A549 (cell line): ENCODE data around the gene EPN3. TPM values are rescaled to one million over a fixed set of nuclear protein-coding genes. Genes with fewer than 3 reads are reported as not detected.
A peak's percentile ranks its signal among the peaks of the same experiment; 100 is the strongest.

Source experiments
- ATAC-seq, 2 experiments: fragments of 200-7000 bp in 1 of 2; fragments of >200 bp in 1 of 2; cut with Nextera tagmentation in 1 of 2; cut with Tn5 transposase in 1 of 2; 3 replicates each; pipeline versions ENCODE4 v1.8.0 to v1.9.1; 2018 to 2020; ENCODE audit warnings: mild to moderate bottlenecking in 1 of 2, moderate library complexity in 1 of 2
- CTCF ChIA-PET: fragments of 300-600 bp; sonication (Branson Sonifier 250); formaldehyde crosslinking; extraction: SDS; loops from one replicate; lab custom pipeline; 2021; ENCODE audit warnings: antibody characterized with exemption, inconsistent platforms; lab: Yijun Ruan, JAX
- POLR2A ChIA-PET: fragments of 350-600 bp; formaldehyde crosslinking; extraction: SDS; loops from one replicate; lab custom pipeline; 2021; ENCODE audit warnings: antibody characterized with exemption, inconsistent platforms; lab: Yijun Ruan, JAX
- DNase-seq, 2 experiments: peaks; one replicate each; pipeline versions ENCODE4 v3.0.0 to v3.0.0-alpha.2; 2011 to 2016; ENCODE audit warnings: low read depth in 1 of 2, low spot score in 1 of 2
- FAIRE-seq: peaks from 2 replicates; lab custom pipeline; 2011; peaks lifted over from hg19 to GRCh38; lab: Jason Lieb, UNC
- H3K27ac ChIP-seq, 2 experiments: fragments of >200 bp; sonication (Bioruptor Twin); formaldehyde crosslinking; 3 replicates each; pipeline ENCODE4 v1.5.1; 2016 to 2017
- H3K4me1 ChIP-seq: fragments of >200 bp; sonication (Bioruptor Twin); formaldehyde crosslinking; 3 replicates; pipeline ENCODE4 v1.6.1; 2016
- H3K4me2 ChIP-seq: fragments of >200 bp; sonication (Bioruptor Twin); formaldehyde crosslinking; 3 replicates; pipeline ENCODE4 v1.6.1; 2016
- H3K4me3 ChIP-seq: fragments of >200 bp; sonication (Bioruptor Twin); formaldehyde crosslinking; 3 replicates; pipeline ENCODE4 v1.5.1; 2016
- H3K9me3 ChIP-seq: fragments of >200 bp; sonication (Bioruptor Twin); formaldehyde crosslinking; 3 replicates; pipeline ENCODE4 v1.6.1; 2016
- BHLHE40 ChIP-seq: IDR thresholded peaks from 2 replicates; pipeline ENCODE4 v1.6.1; 2012; ENCODE audit warnings: low read depth, low read length, inconsistent platforms
- CBX2 ChIP-seq: fragments of 200-600 bp; sonication (generic); IDR thresholded peaks from 2 replicates; pipeline ENCODE4 v1.6.1; 2016; ENCODE audit warnings: low read depth, mild to moderate bottlenecking, borderline replicate concordance
- CBX8 ChIP-seq: fragments of 200-600 bp; sonication (generic); IDR thresholded peaks from 2 replicates; pipeline ENCODE4 v1.6.1; 2016
- CEBPB ChIP-seq, 2 experiments: fragments of >200 bp in 1 of 2; sonication (Bioruptor Twin) in 1 of 2; formaldehyde crosslinking in 1 of 2; IDR thresholded peaks; 2 replicates each; pipeline ENCODE4 v1.6.1; 2012 to 2016
- CTCF ChIP-seq: fragments of >200 bp; sonication (Bioruptor Twin); formaldehyde crosslinking; IDR thresholded peaks from 3 replicates; pipeline ENCODE4 v1.5.1; 2016
- EHF ChIP-seq: fragments of 250-450 bp; sonication (Bioruptor Pico); IDR thresholded peaks from 2 replicates; pipeline ENCODE4 v1.5.0; 2020; ENCODE audit warnings: mild to moderate bottlenecking
- FOSL2 ChIP-seq, 2 experiments: fragments of 450-650 bp in 1 of 2; fragments of >200 bp in 1 of 2; sonication (Bioruptor Twin) in 1 of 2; formaldehyde crosslinking; IDR thresholded peaks; 2 replicates each; pipeline versions ENCODE4 v1.5.0 to v1.6.1; 2016 to 2020; ENCODE audit warnings: mild to moderate bottlenecking in 1 of 2, moderate library complexity in 1 of 2
- FOXS1 ChIP-seq: fragments of 250-450 bp; sonication (Bioruptor Pico); IDR thresholded peaks from 2 replicates; pipeline ENCODE4 v1.5.0; 2020; ENCODE audit warnings: mild to moderate bottlenecking, moderate library complexity
- HEYL ChIP-seq: fragments of 250-450 bp; sonication (Bioruptor Pico); IDR thresholded peaks from 2 replicates; pipeline ENCODE4 v1.8.0; 2021; ENCODE audit warnings: mild to moderate bottlenecking, moderate library complexity
- HMGXB4 ChIP-seq: fragments of 250-450 bp; sonication (Bioruptor Pico); IDR thresholded peaks from 2 replicates; pipeline ENCODE4 v1.5.0; 2021; ENCODE audit warnings: mild to moderate bottlenecking, moderate library complexity, borderline replicate concordance
- HOXB5 ChIP-seq: fragments of 250-450 bp; sonication (Bioruptor Pico); IDR thresholded peaks from 2 replicates; pipeline ENCODE4 v1.5.0; 2020; ENCODE audit warnings: mild to moderate bottlenecking, moderate library complexity
- JUN ChIP-seq, 2 experiments: fragments of >200 bp; sonication (Bioruptor Twin); formaldehyde crosslinking; IDR thresholded peaks; 2 replicates in 1 of 2; 3 replicates in 1 of 2; pipeline ENCODE4 v1.6.1; 2016 to 2017
- JUNB ChIP-seq: fragments of >200 bp; sonication (Bioruptor Twin); formaldehyde crosslinking; IDR thresholded peaks from 2 replicates; pipeline ENCODE4 v1.6.1; 2016
- KDM1A ChIP-seq: fragments of 200-600 bp; sonication (generic); IDR thresholded peaks from 2 replicates; pipeline ENCODE4 v1.6.1; 2016; ENCODE audit warnings: low read depth, mild to moderate bottlenecking
- MAX ChIP-seq: IDR thresholded peaks from 2 replicates; pipeline ENCODE4 v1.6.1; 2012
- MAZ ChIP-seq: fragments of 150-350 bp; IDR thresholded peaks from 2 replicates; pipeline ENCODE4 v1.6.1; 2014; ENCODE audit warnings: antibody characterized with exemption, low read depth, low read length, borderline replicate concordance
- MYC ChIP-seq: IDR thresholded peaks from 2 replicates; pipeline ENCODE4 v1.6.1; 2012; ENCODE audit warnings: mild to moderate bottlenecking, inconsistent platforms, low read length, improper control_type of control experiment, borderline replicate concordance
- PBX3 ChIP-seq: IDR thresholded peaks from 2 replicates; pipeline ENCODE4 v1.6.1; 2012
- POLR2A ChIP-seq: IDR thresholded peaks from 2 replicates; pipeline ENCODE4 v1.6.1; 2012; ENCODE audit warnings: mild to moderate bottlenecking, low read length
- RAD21 ChIP-seq, 2 experiments: fragments of >200 bp in 1 of 2; sonication (Bioruptor Twin) in 1 of 2; formaldehyde crosslinking in 1 of 2; IDR thresholded peaks in 1 of 2; conservative IDR thresholded peaks in 1 of 2; 2 replicates in 1 of 2; 3 replicates in 1 of 2; pipeline ENCODE4 v1.6.1; 2012 to 2018; ENCODE audit warnings: inconsistent platforms in 1 of 2
- RARB ChIP-seq: fragments of 250-450 bp; sonication (Bioruptor Pico); IDR thresholded peaks from 2 replicates; pipeline ENCODE4 v1.8.0; 2021; ENCODE audit warnings: mild to moderate bottlenecking, moderate library complexity
- REST ChIP-seq: fragments of 200-600 bp; sonication (generic); IDR thresholded peaks from 2 replicates; pipeline ENCODE4 v1.6.1; 2016; ENCODE audit warnings: antibody characterized with exemption, mild to moderate bottlenecking, moderate library complexity
- RNF2 ChIP-seq: fragments of 200-600 bp; sonication (generic); IDR thresholded peaks from 2 replicates; pipeline ENCODE4 v1.6.1; 2016; ENCODE audit warnings: low read depth, mild to moderate bottlenecking, antibody characterized with exemption, moderate library complexity, borderline replicate concordance
- SMC3 ChIP-seq: fragments of >200 bp; sonication (Bioruptor Twin); formaldehyde crosslinking; IDR thresholded peaks from 3 replicates; pipeline ENCODE4 v1.6.1; 2018; ENCODE audit warnings: inconsistent platforms
- TFCP2L1 ChIP-seq: fragments of 250-450 bp; sonication (Bioruptor Pico); IDR thresholded peaks from 2 replicates; pipeline ENCODE4 v1.5.0; 2021; ENCODE audit warnings: mild to moderate bottlenecking
- USF2 ChIP-seq: fragments of 450-650 bp; IDR thresholded peaks from 2 replicates; pipeline ENCODE4 v1.6.1; 2014; ENCODE audit warnings: antibody characterized with exemption
- ZC3H11A ChIP-seq: fragments of 450-650 bp; IDR thresholded peaks from 2 replicates; pipeline ENCODE4 v1.6.1; 2014; ENCODE audit warnings: antibody characterized with exemption, mild to moderate bottlenecking
- ZFP36 ChIP-seq: fragments of 450-650 bp; IDR thresholded peaks from 2 replicates; pipeline ENCODE4 v1.6.1; 2014; ENCODE audit warnings: borderline replicate concordance; ENCODE audit not compliant: partially characterized antibody
- ZSCAN20 ChIP-seq: fragments of 250-450 bp; sonication (Bioruptor Pico); IDR thresholded peaks from 2 replicates; pipeline ENCODE4 v1.8.0; 2022; ENCODE audit warnings: mild to moderate bottlenecking, moderate library complexity
- WGBS: methylation state at CpG from one replicate; pipeline ENCODE4 v1.1.6; 2017; ENCODE audit errors: missing lambda C conversion rate; 5-methylcytosine and 5-hydroxymethylcytosine counted together
- polyA plus RNA-seq, 4 experiments: library from polyadenylated mRNA; depleted of rRNA in 3 of 4; stranded (reverse); fragments of >200 nt; fragmentation: RNase III in 1 of 4; extraction: RNeasy Plus Mini Kit Qiagen cat#74134 plus additional on column Dnase treatment in 1 of 4; gene quantifications; 2 replicates in 3 of 4; 3 replicates in 1 of 4; pipeline ENCODE4 v1.2.3, GENCODE V29; 2011 to 2017

The EPN3 gene
- polyA plus RNA-seq, 2 of the 4 experiments (the other 2 are of a cell fraction): 0.13 to 0.18 TPM

- ChIA-PET CTCF (interaction anchor here (0.6 to 23.7 kb wide), 25 partner anchors 9 to 342 kb away, joined by 3 to 753 read pairs (median 4); partner anchors contain the start of genes ANKRD40 and EPN3), POLR2A (interaction anchor here (0.7 to 2.6 kb wide), 16 partner anchors 9 to 324 kb away, joined by 3 to 24 read pairs (median 4); partner anchors contain the start of genes CACNA1G, LUC7L3 and TOB1)
- H3K4me3 ChIP-seq: peak overlapping the region; percentile 51
- no peak for FAIRE-seq
- peaks cover 45% of the 10 kb centered on the region for H3K4me1 ChIP-seq
- peak overlapping the region; percentile 85 to 90 for H3K27ac ChIP-seq
- peak overlapping the region; percentile 97 for H3K4me2 ChIP-seq
- peak; percentile 80 to 96 for DNase-seq
- no peaks in the 10 kb centered on the region for H3K9me3 ChIP-seq
- peak; percentile 71 to 85 for ATAC-seq
- 4% methylated on average over 57 of the region's 82 CpGs for WGBS
- TF ChIP-seq SMC3: peak; percentile 5; the same call in 1 of the 3 replicates
- peak in 1 of 2 experiments; percentile 90; a peak in 3 of 5 replicates for TF ChIP-seq JUN (IDR thresholded peaks at IDR 0.05)
- TF ChIP-seq RARB (CRISPR knock-in tag): no peak
- no peak for TF ChIP-seq ZC3H11A
- TF ChIP-seq CEBPB (IDR thresholded peaks at IDR 0.05): no peak
- TF ChIP-seq TFCP2L1 (CRISPR knock-in tag): no peak
- no peak for TF ChIP-seq JUNB
- peak; percentile 19; the same call in 1 of the 2 replicates for TF ChIP-seq MYC
- no peak for TF ChIP-seq FOSL2 (IDR thresholded peaks at IDR 0.05)
- TF ChIP-seq FOSL2 (CRISPR knock-in tag; IDR thresholded peaks at IDR 0.05): no peak
- peak; percentile 81 for TF ChIP-seq MAX
- no peak for TF ChIP-seq HOXB5
- no peak for TF ChIP-seq CBX2
- no peak for TF ChIP-seq ZFP36
- TF ChIP-seq POLR2A: peak; percentile 92
- TF ChIP-seq PBX3: no peak
- 0 out of 2 replicates have a peak, but pooled peaks have one; percentile 26 for TF ChIP-seq RNF2
- TF ChIP-seq ZSCAN20 (CRISPR knock-in tag): no peak
- TF ChIP-seq EHF: no peak
- no peak for TF ChIP-seq HEYL (CRISPR knock-in tag)
- TF ChIP-seq RAD21 (conservative IDR thresholded peaks at IDR 0.05 in 1 of 2, IDR thresholded peaks at IDR 0.05 in 1 of 2): peak in 1 of 2 experiments; percentile 22; a peak in 1 of 5 replicates
- TF ChIP-seq CBX8: no peak
- TF ChIP-seq FOXS1 (CRISPR knock-in tag): no peak
- no peak for TF ChIP-seq REST
- no peak for TF ChIP-seq HMGXB4 (CRISPR knock-in tag)
- TF ChIP-seq CTCF: peak; percentile 28; the same call in 1 of the 3 replicates
- TF ChIP-seq USF2: no peak
- TF ChIP-seq KDM1A: no peak
- TF ChIP-seq BHLHE40: no peak
- TF ChIP-seq MAZ: peak; percentile 50; the same call in 1 of the 2 replicates
Observed at GRCh38 chr17:50541716-50542688, 9.5 kb downstream of the EPN3 start.
